GM12878 (cell line): ENCODE data around the gene DDX5. TPM values are rescaled to one million over a fixed set of nuclear protein-coding genes. Genes with fewer than 3 reads are reported as not detected.

Experiments used
- ATAC-seq: fragments of 200-7000 bp; cut with Tn5 transposase; 3 replicates; pipeline ENCODE4 v1.9.1; 2020; ENCODE audit warnings: mild to moderate bottlenecking, moderate library complexity
- BruUV-seq: library from RNA; stranded (reverse); fragments of 400-500 nt; replicated peaks from 2 replicates; lab custom pipeline; 2021; lab: Mats Ljungman, UMichigan
- CTCF ChIA-PET: fragments of 300-600 bp; sonication (Branson Sonifier 250); formaldehyde crosslinking; extraction: SDS; loops from one replicate; lab custom pipeline; 2021; ENCODE audit warnings: inconsistent platforms; lab: Yijun Ruan, JAX
- POLR2A ChIA-PET: fragments of 350-600 bp; formaldehyde crosslinking; extraction: SDS; loops from one replicate; lab custom pipeline; 2021; ENCODE audit warnings: inconsistent platforms; lab: Charles Lee
- RAD21 ChIA-PET: fragments of 300-600 bp; sonication (Branson Sonifier 250); formaldehyde crosslinking; loops from one replicate; lab custom pipeline; 2023; ENCODE audit warnings: antibody characterized with exemption; ENCODE audit not compliant: unreplicated experiment; lab: Charles Lee
- SMC1A ChIA-PET: fragments of 300-600 bp; sonication (Branson Sonifier 250); formaldehyde crosslinking; loops from one replicate; lab custom pipeline; 2023; ENCODE audit not compliant: unreplicated experiment, uncharacterized antibody; lab: Charles Lee
- DNase-seq: peaks from one replicate; pipeline ENCODE4 v3.0.0-alpha.2; 2011; ENCODE audit warnings: low read depth, low spot score
- FAIRE-seq: peaks from 3 replicates; lab custom pipeline; 2011; peaks lifted over from hg19 to GRCh38; lab: Jason Lieb, UNC
- H2AFZ ChIP-seq: 2 replicates; pipeline ENCODE4 v1.6.0; 2011; ENCODE audit warnings: low read depth, low read length, control low read depth; ENCODE audit not compliant: control insufficient read depth
- H3K27ac ChIP-seq: 2 replicates; pipeline ENCODE4 v1.5.1; 2011; ENCODE audit warnings: control low read depth; ENCODE audit not compliant: control insufficient read depth, insufficient read depth
- H3K27me3 ChIP-seq, 2 experiments: replicated peaks in 1 of 2; 2 replicates each; pipeline versions ENCODE4 v1.6.0 to v1.6.1; 2011; ENCODE audit warnings: low read length in 1 of 2; ENCODE audit not compliant: control insufficient read depth in 2 of 2, insufficient read depth in 2 of 2
- H3K36me3 ChIP-seq, 2 experiments: 2 replicates each; pipeline ENCODE4 v1.5.1; 2011; ENCODE audit warnings: low read length in 1 of 2; ENCODE audit not compliant: control insufficient read depth in 2 of 2, insufficient read depth in 2 of 2
- H3K4me1 ChIP-seq: 2 replicates; pipeline ENCODE4 v1.6.1; 2011; ENCODE audit warnings: mild to moderate bottlenecking, low read length, moderate library complexity, mixed read lengths; ENCODE audit not compliant: control insufficient read depth, insufficient read depth
- H3K4me2 ChIP-seq: 2 replicates; pipeline ENCODE4 v1.6.0; 2011; ENCODE audit warnings: control low read depth; ENCODE audit not compliant: control insufficient read depth, insufficient read depth
- H3K4me3 ChIP-seq: fragments of 200-600 bp; sonication (generic); 2 replicates; pipeline ENCODE4 v1.5.1; 2016
- H3K79me2 ChIP-seq: 2 replicates; pipeline ENCODE4 v1.6.0; 2011; ENCODE audit warnings: low read length; ENCODE audit not compliant: control insufficient read depth, insufficient read depth
- H3K9ac ChIP-seq: 2 replicates; pipeline ENCODE4 v1.8.0; 2011; ENCODE audit warnings: low read length, control low read depth, mixed read lengths; ENCODE audit not compliant: control insufficient read depth, insufficient read depth
- H3K9me3 ChIP-seq: replicated peaks from 3 replicates; pipeline ENCODE4 v1.5.1; 2011; ENCODE audit warnings: mild to moderate bottlenecking, low read length; ENCODE audit not compliant: control insufficient read depth, insufficient read depth
- H4K20me1 ChIP-seq: 2 replicates; pipeline ENCODE4 v1.6.0; 2011; ENCODE audit not compliant: control insufficient read depth, insufficient read depth
- BCL3 ChIP-seq: IDR thresholded peaks from 2 replicates; pipeline ENCODE4 v1.6.1; 2011; ENCODE audit warnings: borderline replicate concordance, low read depth, mild to moderate bottlenecking, moderate library complexity, low read length; ENCODE audit not compliant: insufficient read depth, poor library complexity, severe bottlenecking
- CREM ChIP-seq: IDR thresholded peaks from 2 replicates; pipeline ENCODE4 v1.6.1; 2014; ENCODE audit warnings: antibody characterized with exemption, low read depth
- EP300 ChIP-seq, 2 experiments: fragments of 150-350 bp in 1 of 2; IDR thresholded peaks; 2 replicates each; pipeline ENCODE4 v1.6.1; 2011 to 2012; ENCODE audit warnings: low read depth in 2 of 2, low read length in 2 of 2, borderline replicate concordance in 1 of 2, improper control_type of control experiment in 1 of 2, inconsistent platforms in 1 of 2; ENCODE audit not compliant: control insufficient read depth in 1 of 2
- EZH2 ChIP-seq: IDR thresholded peaks from 2 replicates; pipeline ENCODE4 v1.6.1; 2012; ENCODE audit warnings: low read depth, mild to moderate bottlenecking, control low read depth, inconsistent platforms, low read length, borderline replicate concordance; ENCODE audit not compliant: control insufficient read depth
- LARP7 ChIP-seq: fragments of 450-650 bp; IDR thresholded peaks from 2 replicates; pipeline ENCODE4 v1.6.1; 2017; ENCODE audit warnings: mild to moderate bottlenecking
- MXI1 ChIP-seq: fragments of 150-350 bp; IDR thresholded peaks from 2 replicates; pipeline ENCODE4 v1.6.1; 2011; ENCODE audit warnings: low read depth, mild to moderate bottlenecking, inconsistent platforms, low read length, improper control_type of control experiment
- NFXL1 ChIP-seq: fragments of 450-650 bp; IDR thresholded peaks from 2 replicates; pipeline ENCODE4 v1.6.1; 2017; ENCODE audit warnings: antibody characterized with exemption, mild to moderate bottlenecking, borderline replicate concordance
- NFYB ChIP-seq: IDR thresholded peaks from 2 replicates; pipeline ENCODE4 v1.6.1; 2011; ENCODE audit warnings: low read depth, mild to moderate bottlenecking, low read length, improper control_type of control experiment, moderate library complexity; ENCODE audit not compliant: insufficient read depth
- NR2C1 ChIP-seq: fragments of 450-650 bp; IDR thresholded peaks from 2 replicates; pipeline ENCODE4 v1.6.1; 2017; ENCODE audit warnings: antibody characterized with exemption, mild to moderate bottlenecking, moderate library complexity
- PAX5 ChIP-seq: IDR thresholded peaks from 2 replicates; pipeline ENCODE4 v1.6.1; 2011; ENCODE audit warnings: low read depth, low read length, borderline replicate concordance
- POLR2A ChIP-seq: IDR thresholded peaks from 2 replicates; pipeline ENCODE4 v1.6.1; 2011; ENCODE audit warnings: low read depth, mild to moderate bottlenecking, low read length
- ZBED1 ChIP-seq: IDR thresholded peaks from 2 replicates; pipeline ENCODE4 v1.6.1; 2016; ENCODE audit warnings: borderline replicate concordance
- WGBS: methylation state at CpG from one replicate; pipeline ENCODE4 v1.1.6; 2016; ENCODE audit warnings: low lambda C conversion rate; ENCODE audit not compliant: insufficient replicate concordance, insufficient coverage; ENCODE audit errors: missing lambda C conversion rate; 5-methylcytosine and 5-hydroxymethylcytosine counted together
- in situ Hi-C: fragments of 300-500 bp; cut with MboI; formaldehyde crosslinking; loops from 9 replicates; pipeline ENCODE4 v1.14.3; 2018; ENCODE audit warnings: mixed read lengths
- intact Hi-C: fragments of 100-400 bp; cut with micrococcal nuclease; formaldehyde crosslinking; loops from one replicate; pipeline ENCODE4 v1.14.2; 2022; ENCODE audit not compliant: unreplicated experiment
- polyA plus RNA-seq, 11 experiments: library from polyadenylated mRNA; depleted of rRNA in 4 of 11; unstranded in 6 of 11; stranded (reverse) in 5 of 11; fragments of >200 nt; fragmentation: Nextera tagmentation in 4 of 11; fragmentation: Illumina TruSeq in 1 of 11; extraction: Ambion mirVana in 4 of 11; extraction: Trizol in 1 of 11; gene quantifications; 1 replicate in 1 of 11; 2 replicates in 10 of 11; pipeline versions ENCODE4 v1.2.1 to v1.2.3, GENCODE V29; 2011 to 2016; ENCODE audit warnings: inconsistent platforms in 2 of 11, missing spikeins in 2 of 11, low read depth in 1 of 11
- total RNA-seq, 4 experiments: library from RNA; depleted of rRNA in 3 of 4; stranded (reverse); fragments of >200 nt in 3 of 4; fragmentation: Illumina TruSeq in 1 of 4; extraction: Trizol in 1 of 4; gene quantifications; 2 replicates each; pipeline versions ENCODE4 v1.2.1 to v1.2.3, GENCODE V29; 2013 to 2021

DDX5 gene
- total and polyA plus RNA-seq, 10 of the 15 experiments (the other 5 are each of a cell fraction or from before 2014, with no cell fraction given) = 257 to 1,423 (median 719) TPM

GRCh38 chr17:64544742-64545141, 38.7 kb upstream of the DDX5 start:
- BruUV-seq = no TSS peak
- Histone ChIP-seq H3K27me3 (no peaks in the 10 kb centered on the region), H3K27ac (no peak overlapping the region), H4K20me1 (no peaks in the 10 kb centered on the region), H2AFZ (no peak overlapping the region), H3K9me3 (no peaks in the 10 kb centered on the region), H3K36me3 (no peaks in the 10 kb centered on the region; a peak in 2 of 4 replicates), H3K4me3 (no peak overlapping the region), H3K4me2 (no peak overlapping the region), H3K4me1 (no peaks in the 10 kb centered on the region), H3K79me2 (no peaks in the 10 kb centered on the region), H3K9ac (no peak overlapping the region)
- ChIA-PET POLR2A (interaction anchor here (0.6 to 1.5 kb wide), 3 partner anchors 29 to 226 kb away, joined by 3 read pairs; partner anchors contain the start of gene CEP95), RAD21 (interaction anchor here (1.2 kb wide), 1 partner anchor 124 kb away, joined by 3 read pairs; no protein-coding TSS in a partner anchor), CTCF (interaction anchor here (0.6 to 1.7 kb wide), 5 partner anchors 27 to 1195 kb away, joined by 3 to 8 read pairs (median 3); no protein-coding TSS in a partner anchor), SMC1A (interaction anchor here (0.7 to 3.5 kb wide), 6 partner anchors 9 to 347 kb away, joined by 3 to 10 read pairs (median 4); no protein-coding TSS in a partner anchor)
- FAIRE-seq (no peak), DNase-seq (no peak), ATAC-seq (no peak)
- in situ Hi-C loops (no loop called here), intact Hi-C loops (no loop called here)
- TF ChIP-seq CREM (no peak), NFYB (no peak), POLR2A (no peak), MXI1 (no peak), EZH2 (no peak), LARP7 (no peak), PAX5 (no peak), EP300 (IDR thresholded peaks at IDR 0.05; ENCODE audit: borderline replicate concordance in 1 of 2, control insufficient read depth in 1 of 2, low read depth in 2 of 2, low read length in 2 of 2) (no peak), NR2C1 (no peak), NFXL1 (no peak), BCL3 (no peak), ZBED1 (no peak)
- 100% methylated on average over 2 of the region's 2 CpGs for WGBS
